ENCODE measurements around the gene SPAST. TPM values are rescaled to one million over a fixed set of nuclear protein-coding genes. Genes with fewer than 3 reads are reported as not detected.
"Not testable (repeated sequence)": the region's sequence is repeated elsewhere in the genome, so short reads cannot be mapped to it uniquely, and the experiment has no call there.

SPAST gene
- total RNA-seq, 1 donor from 2014 or later: 39.7 TPM

GRCh38 chr2:32166115-32166574, 102.8 kb downstream of the SPAST start:
- Histone ChIP-seq H3K27me3 (ENCODE audit: control insufficient read depth in 3 of 3, insufficient read depth in 3 of 3, low read length in 3 of 3) (no peaks in the 10 kb centered on the region), H3K9ac (ENCODE audit: low read depth in 1 of 3, low read length in 3 of 3) (peak overlapping the region; percentile 94 to 96 (median 95)), H3K4me1 (ENCODE audit: control insufficient read depth in 3 of 3, insufficient read depth in 3 of 3, low read length in 3 of 3) (peaks cover 7 to 10% (median 10%) of the 10 kb centered on the region in 3 donors), H3K9me3 (ENCODE audit: control insufficient read depth in 3 of 3, low read length in 3 of 3) (no peaks in the 10 kb centered on the region), H3K36me3 (ENCODE audit: control insufficient read depth in 3 of 3, insufficient read depth in 3 of 3, low read length in 3 of 3) (peaks cover 0 to 5% (median 0%) of the 10 kb centered on the region in 3 donors), H3K27ac (ENCODE audit: low read depth, low read length) (peak overlapping the region; percentile 93), H3K4me3 (ENCODE audit: low read length in 3 of 3) (peak overlapping the region; percentile 87 to 92 (median 91))

- no peak overlapping the region for H3K9ac ChIP-seq (ENCODE audit: low read depth in 1 of 3, low read length in 3 of 3)
- peaks cover 7 to 10% (median 10%) of the 10 kb centered on the region in 3 donors for H3K4me1 ChIP-seq (ENCODE audit: control insufficient read depth in 3 of 3, insufficient read depth in 3 of 3, low read length in 3 of 3)
- no peak overlapping the region for H3K4me3 ChIP-seq (ENCODE audit: low read length in 3 of 3)
- peaks cover 4 to 12% (median 11%) of the 10 kb centered on the region in 3 donors for H3K36me3 ChIP-seq (ENCODE audit: control insufficient read depth in 3 of 3, insufficient read depth in 3 of 3, low read length in 3 of 3)
- H3K27me3 ChIP-seq (ENCODE audit: control insufficient read depth in 3 of 3, insufficient read depth in 3 of 3, low read length in 3 of 3): no peaks in the 10 kb centered on the region
- no peaks in the 10 kb centered on the region for H3K9me3 ChIP-seq (ENCODE audit: control insufficient read depth in 3 of 3, low read length in 3 of 3)
- H3K27ac ChIP-seq (ENCODE audit: low read depth, low read length): no peak overlapping the region
These were observed 105.2 kb downstream of the SPAST start for GRCh38 chr2:32168513-32168912.

- peaks cover 10 to 21% (median 20%) of the 10 kb centered on the region in 3 donors for H3K36me3 ChIP-seq (ENCODE audit: control insufficient read depth in 3 of 3, insufficient read depth in 3 of 3, low read length in 3 of 3)
- no peaks in the 10 kb centered on the region for H3K27me3 ChIP-seq (ENCODE audit: control insufficient read depth in 3 of 3, insufficient read depth in 3 of 3, low read length in 3 of 3)
- H3K4me3 ChIP-seq (ENCODE audit: low read length in 3 of 3): no peak overlapping the region
- no peak overlapping the region for H3K27ac ChIP-seq (ENCODE audit: low read depth, low read length)
- no peaks in the 10 kb centered on the region for H3K9me3 ChIP-seq (ENCODE audit: control insufficient read depth in 3 of 3, low read length in 3 of 3)
- no peaks in the 10 kb centered on the region for H3K4me1 ChIP-seq (ENCODE audit: control insufficient read depth in 3 of 3, insufficient read depth in 3 of 3, low read length in 3 of 3)
- no peak overlapping the region for H3K9ac ChIP-seq (ENCODE audit: low read depth in 1 of 3, low read length in 3 of 3)
These were observed 109.5 kb downstream of the SPAST start for GRCh38 chr2:32172870-32173269.

GRCh38 chr2:32182667-32183066, 119.3 kb downstream of the SPAST start:
- Histone ChIP-seq H3K4me3 (ENCODE audit: low read length in 3 of 3) (no peak overlapping the region), H3K27me3 (ENCODE audit: control insufficient read depth in 3 of 3, insufficient read depth in 3 of 3, low read length in 3 of 3) (no peaks in the 10 kb centered on the region), H3K9me3 (ENCODE audit: control insufficient read depth in 3 of 3, low read length in 3 of 3) (no peaks in the 10 kb centered on the region), H3K4me1 (ENCODE audit: control insufficient read depth in 3 of 3, insufficient read depth in 3 of 3, low read length in 3 of 3) (peaks cover 0 to 2% (median 0%) of the 10 kb centered on the region in 3 donors), H3K27ac (ENCODE audit: low read depth, low read length) (no peak overlapping the region), H3K36me3 (ENCODE audit: control insufficient read depth in 3 of 3, insufficient read depth in 3 of 3, low read length in 3 of 3) (peaks cover 10 to 33% (median 17%) of the 10 kb centered on the region in 3 donors), H3K9ac (ENCODE audit: low read depth in 1 of 3, low read length in 3 of 3) (no peak overlapping the region)

- no peaks in the 10 kb centered on the region for H3K27me3 ChIP-seq (ENCODE audit: control insufficient read depth in 3 of 3, insufficient read depth in 3 of 3, low read length in 3 of 3)
- no peak overlapping the region for H3K4me3 ChIP-seq (ENCODE audit: low read length in 3 of 3)
- H3K9me3 ChIP-seq (ENCODE audit: control insufficient read depth in 3 of 3, low read length in 3 of 3): no peaks in the 10 kb centered on the region
- peaks cover 6 to 24% (median 16%) of the 10 kb centered on the region in 3 donors for H3K36me3 ChIP-seq (ENCODE audit: control insufficient read depth in 3 of 3, insufficient read depth in 3 of 3, low read length in 3 of 3)
- peaks cover 0 to 2% (median 0%) of the 10 kb centered on the region in 3 donors for H3K4me1 ChIP-seq (ENCODE audit: control insufficient read depth in 3 of 3, insufficient read depth in 3 of 3, low read length in 3 of 3)
- H3K9ac ChIP-seq (ENCODE audit: low read depth in 1 of 3, low read length in 3 of 3): no peak overlapping the region
- no peak overlapping the region for H3K27ac ChIP-seq (ENCODE audit: low read depth, low read length)
These were observed 125.7 kb downstream of the SPAST start for GRCh38 chr2:32189011-32189410.

GRCh38 chr2:32192418-32192817, 129.1 kb downstream of the SPAST start:
- Histone ChIP-seq H3K4me3 (ENCODE audit: low read length in 3 of 3) (no peak overlapping the region), H3K9me3 (ENCODE audit: control insufficient read depth in 3 of 3, low read length in 3 of 3) (no peaks in the 10 kb centered on the region), H3K27me3 (ENCODE audit: control insufficient read depth in 3 of 3, insufficient read depth in 3 of 3, low read length in 3 of 3) (no peaks in the 10 kb centered on the region), H3K36me3 (ENCODE audit: control insufficient read depth in 3 of 3, insufficient read depth in 3 of 3, low read length in 3 of 3) (peaks cover under 1 to 10% (median 5%) of the 10 kb centered on the region in 3 donors), H3K9ac (ENCODE audit: low read depth in 1 of 3, low read length in 3 of 3) (no peak overlapping the region), H3K27ac (ENCODE audit: low read depth, low read length) (no peak overlapping the region), H3K4me1 (ENCODE audit: control insufficient read depth in 3 of 3, insufficient read depth in 3 of 3, low read length in 3 of 3) (no peaks in the 10 kb centered on the region)

GRCh38 chr2:32200814-32201213, 137.5 kb downstream of the SPAST start:
- no peak overlapping the region for H3K9ac ChIP-seq (ENCODE audit: low read depth in 1 of 3, low read length in 3 of 3)
- no peak overlapping the region for H3K4me3 ChIP-seq (ENCODE audit: low read length in 3 of 3)
- H3K36me3 ChIP-seq (ENCODE audit: control insufficient read depth in 3 of 3, insufficient read depth in 3 of 3, low read length in 3 of 3): peaks cover 5 to 24% (median 17%) of the 10 kb centered on the region in 3 donors
- H3K27me3 ChIP-seq (ENCODE audit: control insufficient read depth in 3 of 3, insufficient read depth in 3 of 3, low read length in 3 of 3): no peaks in the 10 kb centered on the region
- no peak overlapping the region for H3K27ac ChIP-seq (ENCODE audit: low read depth, low read length)
- peaks cover 0 to 6% (median 0%) of the 10 kb centered on the region in 3 donors for H3K4me1 ChIP-seq (ENCODE audit: control insufficient read depth in 3 of 3, insufficient read depth in 3 of 3, low read length in 3 of 3)
- H3K9me3 ChIP-seq (ENCODE audit: control insufficient read depth in 3 of 3, low read length in 3 of 3): no peaks in the 10 kb centered on the region

GRCh38 chr2:32203428-32203827, 140.1 kb downstream of the SPAST start:
- not testable (repeated sequence) for H3K9me3 ChIP-seq (ENCODE audit: control insufficient read depth in 3 of 3, low read length in 3 of 3); H3K27ac ChIP-seq (ENCODE audit: low read depth, low read length); H3K4me1 ChIP-seq (ENCODE audit: control insufficient read depth in 3 of 3, insufficient read depth in 3 of 3, low read length in 3 of 3); H3K27me3 ChIP-seq (ENCODE audit: control insufficient read depth in 3 of 3, insufficient read depth in 3 of 3, low read length in 3 of 3); H3K4me3 ChIP-seq (ENCODE audit: low read length in 3 of 3)
- Histone ChIP-seq H3K9ac (ENCODE audit: low read depth in 1 of 3, low read length in 3 of 3) (peak overlapping the region in 1 of 3 donors; percentile 45), H3K36me3 (ENCODE audit: control insufficient read depth in 3 of 3, insufficient read depth in 3 of 3, low read length in 3 of 3) (peaks cover 0 to 12% (median 11%) of the 10 kb centered on the region in 3 donors)

Other genes with a start within 250 kb of the SPAST start
- 43.8 TPM for gene MEMO1, start 52.5 kb upstream of the SPAST start, total RNA-seq
- 25.1 TPM for gene DPY30, start 23.8 kb upstream of the SPAST start, total RNA-seq
- 28.7 TPM for gene SLC30A6, start 102.3 kb downstream of the SPAST start, total RNA-seq
- gene NLRC4, start 201.3 kb downstream of the SPAST start, total RNA-seq: 1.6 TPM
- 15.1 TPM for gene YIPF4, start 214.3 kb downstream of the SPAST start, total RNA-seq

Measured in skeletal muscle tissue (tissue), 4 donors.